Subcutaneous abdominal adipose tissue (tissue), 5 donors: ENCODE data around the gene LGALS8.

ENCODE experiments used
- H3K27ac ChIP-seq: one replicate; pipeline ENCODE4 v1.7.0; 2013; ENCODE audit warnings: low read depth, mild to moderate bottlenecking, inconsistent platforms, low read length, moderate library complexity
- H3K27me3 ChIP-seq, 5 donors: one replicate each; pipeline ENCODE4 v1.7.0; 2013; ENCODE audit warnings: low read length in 5 of 5, inconsistent platforms in 1 of 5; ENCODE audit not compliant: control insufficient read depth in 5 of 5, insufficient read depth in 4 of 5
- H3K36me3 ChIP-seq, 5 donors: one replicate each; pipeline ENCODE4 v1.7.0; 2013; ENCODE audit warnings: low read length in 5 of 5; ENCODE audit not compliant: control insufficient read depth in 5 of 5, insufficient read depth in 5 of 5
- H3K4me1 ChIP-seq, 5 donors: one replicate each; pipeline ENCODE4 v1.7.0; 2013; ENCODE audit warnings: low read length in 5 of 5, mild to moderate bottlenecking in 3 of 5, moderate library complexity in 1 of 5; ENCODE audit not compliant: control insufficient read depth in 5 of 5, insufficient read depth in 5 of 5
- H3K4me3 ChIP-seq, 5 donors: one replicate each; pipeline ENCODE4 v1.7.0; 2013; ENCODE audit warnings: low read length in 5 of 5, low read depth in 1 of 5
- H3K9ac ChIP-seq, 5 donors: one replicate each; pipeline ENCODE4 v1.7.0; 2013; ENCODE audit warnings: low read length in 5 of 5, mild to moderate bottlenecking in 4 of 5, moderate library complexity in 3 of 5
- H3K9me3 ChIP-seq, 5 donors: one replicate each; pipeline ENCODE4 v1.7.0; 2013; ENCODE audit warnings: low read length in 5 of 5; ENCODE audit not compliant: control insufficient read depth in 5 of 5
- donor health status: healthy.
- donor health status: healthy.
- donor health status: healthy.
- donor health status: healthy.
- donor health status: healthy.

LGALS8 gene

GRCh38 chr1:236552901-236553300, 29.1 kb downstream of the LGALS8 start:
- Histone ChIP-seq H3K9ac (no peak overlapping the region), H3K27ac (peak overlapping the region; percentile 9), H3K4me1 (peaks cover 0 to 13% (median 9%) of the 10 kb centered on the region in 5 donors), H3K36me3 (peaks cover 64 to 98% (median 90%) of the 10 kb centered on the region in 5 donors), H3K9me3 (no peaks in the 10 kb centered on the region), H3K27me3 (no peaks in the 10 kb centered on the region), H3K4me3 (no peak overlapping the region)

- peaks cover 60 to 98% (median 90%) of the 10 kb centered on the region in 5 donors for H3K36me3 ChIP-seq
- H3K9ac ChIP-seq, result no peak overlapping the region
- H3K4me1 ChIP-seq, result peaks cover 0 to 13% (median 12%) of the 10 kb centered on the region in 5 donors
- no peak overlapping the region for H3K4me3 ChIP-seq
- no peaks in the 10 kb centered on the region for H3K9me3 ChIP-seq
- H3K27ac ChIP-seq, result peak overlapping the region; percentile 9
- no peaks in the 10 kb centered on the region for H3K27me3 ChIP-seq
Observed at GRCh38 chr1:236553370-236553769, 29.6 kb downstream of the LGALS8 start.

DNA sequence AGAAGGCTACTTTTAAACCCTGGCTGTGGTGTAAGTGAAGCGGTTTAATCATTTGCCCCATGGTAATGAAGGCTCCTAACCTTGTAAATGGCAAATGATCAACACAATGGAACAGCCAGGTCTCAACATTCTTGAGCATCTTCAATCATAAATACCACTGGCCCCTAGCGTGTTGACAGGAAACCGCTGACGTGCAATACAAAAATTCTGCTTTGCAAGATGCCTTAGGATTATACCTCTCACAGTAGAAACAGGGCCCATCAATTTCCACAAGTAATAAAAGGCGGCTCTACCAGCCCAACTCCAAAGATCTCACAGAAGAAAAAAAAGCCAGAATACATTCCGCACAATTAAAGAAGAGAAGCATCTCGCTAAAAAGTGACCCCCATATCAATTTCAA, 32.8 kb downstream of the LGALS8 start:
- no peaks in the 10 kb centered on the region for H3K9me3 ChIP-seq
- H3K36me3 ChIP-seq, result peaks cover 36 to 90% (median 74%) of the 10 kb centered on the region in 5 donors
- H3K4me1 ChIP-seq, result peaks cover 0 to 17% (median 14%) of the 10 kb centered on the region in 5 donors
- H3K27ac ChIP-seq, result no peak overlapping the region
- H3K9ac ChIP-seq, result no peak overlapping the region
- no peak overlapping the region for H3K4me3 ChIP-seq
- H3K27me3 ChIP-seq, result no peaks in the 10 kb centered on the region

- peaks cover 30 to 78% (median 65%) of the 10 kb centered on the region in 5 donors for H3K36me3 ChIP-seq
- peaks cover 0 to 17% (median 14%) of the 10 kb centered on the region in 5 donors for H3K4me1 ChIP-seq
- no peak overlapping the region for H3K9ac ChIP-seq
- H3K4me3 ChIP-seq, result peak overlapping the region in 1 of 5 donors; percentile 19
- H3K27me3 ChIP-seq, result no peaks in the 10 kb centered on the region
- H3K27ac ChIP-seq, result peak overlapping the region; percentile 63
- H3K9me3 ChIP-seq, result no peaks in the 10 kb centered on the region
Observed at GRCh38 chr1:236558081-236558480, 34.3 kb downstream of the LGALS8 start.

DNA sequence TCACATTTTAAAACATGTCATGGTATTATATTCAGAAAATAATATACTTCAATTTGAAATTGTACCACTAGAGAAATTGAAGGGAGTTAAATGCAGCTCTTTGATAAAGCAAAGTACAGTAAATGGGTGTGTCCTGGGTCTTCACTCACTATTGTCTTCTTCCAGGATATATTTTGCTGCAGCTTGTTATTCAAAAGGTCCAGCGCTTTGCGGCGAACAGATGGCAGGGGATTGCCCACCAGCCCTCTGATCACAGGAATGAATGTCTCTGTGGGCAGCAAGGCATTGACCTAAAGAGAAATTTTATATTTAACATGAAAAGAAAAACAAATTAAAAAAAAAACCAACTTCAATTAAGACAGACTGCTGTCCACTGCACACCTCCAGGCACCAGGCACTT, 35.1 kb downstream of the LGALS8 start:
- Histone ChIP-seq H3K36me3 (peaks cover 29 to 78% (median 62%) of the 10 kb centered on the region in 5 donors), H3K4me3 (no peak overlapping the region), H3K9me3 (no peaks in the 10 kb centered on the region), H3K27me3 (no peaks in the 10 kb centered on the region), H3K9ac (no peak overlapping the region), H3K4me1 (peaks cover 0 to 17% (median 14%) of the 10 kb centered on the region in 5 donors), H3K27ac (peak overlapping the region; percentile 60)

DNA sequence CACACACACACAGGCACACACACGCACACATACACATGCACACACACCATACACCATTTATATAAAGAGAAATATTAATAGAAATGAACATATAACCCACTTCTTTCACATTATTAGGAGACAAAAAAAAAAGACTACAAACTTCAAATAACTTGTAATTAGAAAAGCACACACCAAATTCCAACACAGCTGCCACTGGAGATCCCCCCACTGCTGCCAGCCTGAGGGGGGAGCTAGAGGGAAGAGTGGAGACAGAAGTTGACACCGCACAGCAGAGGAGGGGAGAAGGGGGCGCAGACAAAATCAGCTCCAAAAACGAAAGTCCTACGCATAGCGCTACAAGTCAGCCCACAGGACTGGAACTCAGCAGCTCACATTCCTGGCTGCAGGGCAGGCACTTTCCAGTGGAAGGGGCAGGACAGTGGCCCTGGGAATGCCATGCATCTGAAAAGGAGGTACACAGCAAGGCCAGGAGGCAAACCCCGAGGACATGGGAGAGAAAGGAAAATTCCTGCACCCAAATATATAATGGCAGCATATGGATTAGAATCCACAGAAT, 36.5 kb downstream of the LGALS8 start:
- H3K27ac ChIP-seq, result no peak overlapping the region
- peaks cover 30 to 78% (median 63%) of the 10 kb centered on the region in 5 donors for H3K36me3 ChIP-seq

DNA sequence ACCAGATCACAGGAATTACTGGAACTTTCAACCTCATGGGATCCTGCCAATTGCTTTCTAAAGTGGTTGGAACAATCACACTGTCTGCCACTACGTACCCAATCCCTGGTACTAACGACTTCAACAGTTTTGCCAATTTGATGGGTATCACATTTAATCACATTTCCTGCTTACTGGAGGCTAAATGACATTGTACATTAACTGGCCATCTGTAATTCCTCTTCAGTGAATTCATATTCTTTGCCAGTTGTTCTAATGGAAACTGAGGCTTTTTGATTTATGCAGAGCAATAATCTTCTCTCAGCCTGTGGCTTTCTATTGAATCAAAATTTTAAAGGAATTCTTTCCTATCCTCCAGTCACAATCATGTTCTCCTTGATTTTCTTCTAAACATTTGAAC, 38.2 kb downstream of the LGALS8 start:
- H3K27ac ChIP-seq, result no peak overlapping the region
- H3K27me3 ChIP-seq, result no peaks in the 10 kb centered on the region
- H3K36me3 ChIP-seq, result peaks cover 33 to 78% (median 60%) of the 10 kb centered on the region in 5 donors
- no peaks in the 10 kb centered on the region for H3K9me3 ChIP-seq
- H3K9ac ChIP-seq, result no peak overlapping the region
- peaks cover 0 to 17% (median 14%) of the 10 kb centered on the region in 5 donors for H3K4me1 ChIP-seq
- no peak overlapping the region for H3K4me3 ChIP-seq

More for the DNA sequence above, 36.5 kb downstream of the LGALS8 start:
- H3K27me3 ChIP-seq, result no peaks in the 10 kb centered on the region
- H3K4me3 ChIP-seq, result no peak overlapping the region
- peaks cover 0 to 17% (median 14%) of the 10 kb centered on the region in 5 donors for H3K4me1 ChIP-seq
- H3K9ac ChIP-seq, result no peak overlapping the region
- H3K9me3 ChIP-seq, result no peaks in the 10 kb centered on the region

DNA sequence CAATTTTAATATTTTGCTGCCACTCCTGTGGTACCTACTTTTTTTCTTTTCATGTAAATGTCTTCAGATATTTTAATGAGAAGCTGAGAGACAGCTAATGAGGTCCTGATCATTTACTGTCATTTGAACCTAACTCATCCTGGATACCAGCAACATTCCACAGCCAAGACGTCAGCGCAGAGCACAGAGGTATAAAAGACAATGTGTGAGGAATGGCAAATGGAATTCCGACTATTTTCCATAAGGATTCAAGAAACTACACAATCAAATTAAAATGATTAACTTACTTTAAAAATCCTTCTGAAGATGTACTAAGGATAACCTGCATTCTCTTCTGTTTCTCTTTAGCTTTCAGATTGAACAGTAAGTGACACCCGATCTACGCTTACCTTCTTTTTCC, 41.7 kb downstream of the LGALS8 start:
- Histone ChIP-seq H3K4me1 (no peaks in the 10 kb centered on the region), H3K4me3 (no peak overlapping the region), H3K9me3 (no peaks in the 10 kb centered on the region), H3K36me3 (peaks cover 53 to 80% (median 66%) of the 10 kb centered on the region in 5 donors), H3K27ac (no peak overlapping the region), H3K27me3 (no peaks in the 10 kb centered on the region), H3K9ac (no peak overlapping the region)

DNA sequence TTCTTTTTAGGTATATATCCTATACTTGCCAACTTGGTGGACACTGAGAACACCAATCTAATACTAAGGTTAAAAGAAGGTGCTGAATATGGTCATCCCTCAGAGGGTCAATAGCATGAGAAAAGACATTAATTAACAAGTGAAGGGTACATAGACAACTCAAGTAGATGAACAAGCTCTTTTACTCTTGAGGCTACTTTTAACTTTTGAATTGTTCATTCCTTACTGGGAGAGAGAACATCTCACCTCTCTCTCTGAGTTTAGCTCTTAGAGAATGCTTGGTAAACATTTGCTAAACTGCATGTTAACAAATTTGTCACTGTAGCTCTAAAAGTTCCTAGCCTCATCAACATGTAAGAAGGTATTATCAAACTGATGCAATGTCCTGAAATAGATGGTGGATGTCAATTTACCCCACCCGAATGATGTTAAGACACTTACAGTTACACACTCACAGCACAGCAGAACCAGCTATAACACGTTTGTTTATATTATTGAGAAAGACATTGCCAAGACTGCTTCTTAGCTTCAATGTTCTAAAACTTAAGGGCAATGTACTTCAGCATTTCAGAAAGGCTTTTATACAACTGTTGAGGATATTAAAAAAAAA, 44.6 kb downstream of the LGALS8 start:
- H3K36me3 ChIP-seq, result peaks cover 68 to 99% (median 86%) of the 10 kb centered on the region in 5 donors

GRCh38 chr1:236575523-236575922, 51.7 kb downstream of the LGALS8 start:
- peaks cover 56 to 72% (median 66%) of the 10 kb centered on the region in 5 donors for H3K36me3 ChIP-seq
- no peak overlapping the region for H3K9ac ChIP-seq
- H3K9me3 ChIP-seq, result no peaks in the 10 kb centered on the region
- H3K4me3 ChIP-seq, result no peak overlapping the region
- H3K27ac ChIP-seq, result no peak overlapping the region
- H3K4me1 ChIP-seq, result no peaks in the 10 kb centered on the region
- no peaks in the 10 kb centered on the region for H3K27me3 ChIP-seq

More for the DNA sequence above, 44.6 kb downstream of the LGALS8 start:
- Histone ChIP-seq H3K4me1 (no peaks in the 10 kb centered on the region), H3K27ac (no peak overlapping the region), H3K27me3 (no peaks in the 10 kb centered on the region), H3K9ac (no peak overlapping the region), H3K4me3 (no peak overlapping the region), H3K9me3 (no peaks in the 10 kb centered on the region)
